Glutamatergic neuron (in vitro differentiated cells): ENCODE data around the gene PERM1. TPM values are rescaled to one million over a fixed set of nuclear protein-coding genes. Genes with fewer than 3 reads are reported as not detected.
"Not testable (repeated sequence)": the region's sequence is repeated elsewhere in the genome, so short reads cannot be mapped to it uniquely, and the experiment has no call there.

ENCODE experiments used
- DNase-seq: peaks from one replicate; pipeline ENCODE4 v3.0.0; 2022
- H3K27ac Mint-ChIP-seq: one replicate; pipeline ENCODE4 v1.8.0; 2020; ENCODE audit warnings: mild to moderate bottlenecking, mixed read lengths, inconsistent platforms; ENCODE audit not compliant: unreplicated experiment
- H3K27me3 Mint-ChIP-seq: one replicate; pipeline ENCODE4 v1.8.0; 2020; ENCODE audit warnings: mild to moderate bottlenecking, moderate library complexity, mixed read lengths, inconsistent platforms; ENCODE audit not compliant: unreplicated experiment
- H3K36me3 Mint-ChIP-seq: one replicate; pipeline ENCODE4 v1.8.0; 2020; ENCODE audit warnings: mild to moderate bottlenecking, mixed read lengths, inconsistent platforms; ENCODE audit not compliant: unreplicated experiment
- H3K4me1 Mint-ChIP-seq: one replicate; pipeline ENCODE4 v1.8.0; 2020; ENCODE audit warnings: mild to moderate bottlenecking, low read depth, mixed read lengths, inconsistent platforms; ENCODE audit not compliant: unreplicated experiment
- H3K4me3 Mint-ChIP-seq: one replicate; pipeline ENCODE4 v1.8.0; 2020; ENCODE audit warnings: mild to moderate bottlenecking, mixed read lengths, inconsistent platforms; ENCODE audit not compliant: unreplicated experiment
- H3K9me3 Mint-ChIP-seq: one replicate; pipeline ENCODE4 v1.8.0; 2020; ENCODE audit warnings: mild to moderate bottlenecking, moderate library complexity, mixed read lengths, inconsistent platforms; ENCODE audit not compliant: unreplicated experiment
- total RNA-seq: library from RNA; stranded (reverse); fragmentation: NEBNext Ultra II Directional; extraction: Animal tissue kit (Norgen Biotek cat#: 25700); gene quantifications from one replicate; pipeline ENCODE4 v1.2.1, GENCODE V29; 2021; ENCODE audit not compliant: unreplicated experiment
- TF ChIP-seq, protein P1 (sequence below): fragments of 200-600 bp; sonication (generic); IDR thresholded peaks from one replicate; pipeline ENCODE4 v1.5.0; 2021; ENCODE audit not compliant: partially characterized antibody, unreplicated experiment

PERM1 gene
- total RNA-seq, 1 donor from 2014 or later: 0.32 TPM

DNA sequence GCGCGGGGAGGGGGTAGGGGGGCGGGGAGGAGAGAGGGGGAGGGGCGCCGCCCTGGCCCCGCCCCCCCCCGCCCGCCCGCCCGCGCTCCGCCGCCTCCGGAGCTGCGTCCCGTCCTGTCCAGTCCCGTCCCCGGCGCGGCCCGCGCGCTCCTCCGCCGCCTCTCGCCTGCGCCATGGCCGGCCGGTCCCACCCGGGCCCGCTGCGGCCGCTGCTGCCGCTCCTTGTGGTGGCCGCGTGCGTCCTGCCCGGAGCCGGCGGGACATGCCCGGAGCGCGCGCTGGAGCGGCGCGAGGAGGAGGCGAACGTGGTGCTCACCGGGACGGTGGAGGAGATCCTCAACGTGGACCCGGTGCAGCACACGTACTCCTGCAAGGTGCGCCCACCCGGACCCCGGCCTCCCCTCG is 38.1 kb upstream of the PERM1 start, which contains the start of gene AGRN:
TSS of gene AGRN (plus strand) at position 121 of the 405 bp plus-strand sequence. CDS start at position 174, 53 bp downstream.
- Mint-ChIP-seq H3K4me1 (peaks cover 14% of the 10 kb centered on the region), H3K36me3 (no peaks in the 10 kb centered on the region), H3K27ac (no peak within 1 kb of the TSS), H3K4me3 (peak within 1 kb of the TSS; percentile 85), H3K9me3 (peaks cover 14% of the 10 kb centered on the region), H3K27me3 (peaks cover 7% of the 10 kb centered on the region)
- TF ChIP-seq, protein P1, sequence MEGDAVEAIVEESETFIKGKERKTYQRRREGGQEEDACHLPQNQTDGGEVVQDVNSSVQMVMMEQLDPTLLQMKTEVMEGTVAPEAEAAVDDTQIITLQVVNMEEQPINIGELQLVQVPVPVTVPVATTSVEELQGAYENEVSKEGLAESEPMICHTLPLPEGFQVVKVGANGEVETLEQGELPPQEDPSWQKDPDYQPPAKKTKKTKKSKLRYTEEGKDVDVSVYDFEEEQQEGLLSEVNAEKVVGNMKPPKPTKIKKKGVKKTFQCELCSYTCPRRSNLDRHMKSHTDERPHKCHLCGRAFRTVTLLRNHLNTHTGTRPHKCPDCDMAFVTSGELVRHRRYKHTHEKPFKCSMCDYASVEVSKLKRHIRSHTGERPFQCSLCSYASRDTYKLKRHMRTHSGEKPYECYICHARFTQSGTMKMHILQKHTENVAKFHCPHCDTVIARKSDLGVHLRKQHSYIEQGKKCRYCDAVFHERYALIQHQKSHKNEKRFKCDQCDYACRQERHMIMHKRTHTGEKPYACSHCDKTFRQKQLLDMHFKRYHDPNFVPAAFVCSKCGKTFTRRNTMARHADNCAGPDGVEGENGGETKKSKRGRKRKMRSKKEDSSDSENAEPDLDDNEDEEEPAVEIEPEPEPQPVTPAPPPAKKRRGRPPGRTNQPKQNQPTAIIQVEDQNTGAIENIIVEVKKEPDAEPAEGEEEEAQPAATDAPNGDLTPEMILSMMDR: no peak
- peak; percentile 54 for DNase-seq

- no peaks in the 10 kb centered on the region for H3K36me3 Mint-ChIP-seq
- H3K4me1 Mint-ChIP-seq: peaks cover 19% of the 10 kb centered on the region
- no peak overlapping the region for H3K4me3 Mint-ChIP-seq
- TF ChIP-seq, protein P1: peak; percentile 59
- H3K27me3 Mint-ChIP-seq: peaks cover 7% of the 10 kb centered on the region
- DNase-seq: peak; percentile 90
- H3K9me3 Mint-ChIP-seq: peaks cover 14% of the 10 kb centered on the region
- H3K27ac Mint-ChIP-seq: no peak overlapping the region
These were observed 37.5 kb upstream of the PERM1 start for GRCh38 chr1:1019122-1019999.

- Mint-ChIP-seq H3K4me1 (peaks cover 24% of the 10 kb centered on the region), H3K9me3 (peaks cover 12% of the 10 kb centered on the region)
- H3K27me3 Mint-ChIP-seq, H3K4me3 Mint-ChIP-seq, H3K27ac Mint-ChIP-seq, H3K36me3 Mint-ChIP-seq, DNase-seq: not testable (repeated sequence)
These were observed 36.4 kb upstream of the PERM1 start for GRCh38 chr1:1018321-1018685.

GRCh38 chr1:1017397-1018320 is 35.8 kb upstream of the PERM1 start:
- peaks cover 20% of the 10 kb centered on the region for H3K4me1 Mint-ChIP-seq
- not testable (repeated sequence) for H3K9me3 Mint-ChIP-seq, H3K27me3 Mint-ChIP-seq, H3K36me3 Mint-ChIP-seq, DNase-seq
- H3K4me3 Mint-ChIP-seq: peak overlapping the region; percentile 18
- H3K27ac Mint-ChIP-seq: peak overlapping the region; percentile 4

- H3K27ac Mint-ChIP-seq: peak overlapping the region; percentile 82
- H3K9me3 Mint-ChIP-seq: peaks cover 6% of the 10 kb centered on the region
- H3K27me3 Mint-ChIP-seq: peaks cover 5% of the 10 kb centered on the region
- peak overlapping the region; percentile 49 for H3K4me3 Mint-ChIP-seq
- no peaks in the 10 kb centered on the region for H3K36me3 Mint-ChIP-seq
- TF ChIP-seq, protein P1: peak; percentile 34
- H3K4me1 Mint-ChIP-seq: peaks cover 20% of the 10 kb centered on the region
- DNase-seq: no peak
These were observed 33.1 kb upstream of the PERM1 start for GRCh38 chr1:1014799-1015681.
